PC-3 (cell line): ENCODE data around the gene HTR4. TPM values are rescaled to one million over a fixed set of nuclear protein-coding genes. Genes with fewer than 3 reads are reported as not detected.

Experiments
- ATAC-seq: fragments of 200-7000 bp; cut with Tn5 transposase; 2 replicates; pipeline ENCODE4 v1.9.1; 2020; ENCODE audit warnings: mild to moderate bottlenecking, moderate library complexity
- BruUV-seq: library from RNA; stranded (reverse); fragments of 400-500 nt; replicated peaks from 2 replicates; lab custom pipeline; 2021; lab: Mats Ljungman, UMichigan
- CTCF ChIA-PET: fragments of 300-600 bp; sonication (Branson Sonifier 250); formaldehyde crosslinking; loops from one replicate; lab custom pipeline; 2022; ENCODE audit warnings: antibody characterized with exemption; lab: Charles Lee
- POLR2A ChIA-PET: fragments of 300-600 bp; sonication (Branson Sonifier 250); formaldehyde crosslinking; loops from one replicate; lab custom pipeline; 2022; ENCODE audit warnings: antibody characterized with exemption; ENCODE audit not compliant: unreplicated experiment; lab: Charles Lee
- DNase-seq: peaks from one replicate; pipeline ENCODE4 v3.0.0-alpha.2; 2015
- H2AFZ ChIP-seq: fragments of 300-600 bp; sonication (generic); 2 replicates; pipeline ENCODE4 v1.6.0; 2016; ENCODE audit warnings: antibody characterized with exemption, low read length
- H3F3A ChIP-seq: fragments of 300-600 bp; sonication (generic); one replicate; pipeline ENCODE4 v1.6.0; 2017; ENCODE audit warnings: antibody characterized with exemption, low read length, control low read depth, mild to moderate bottlenecking; ENCODE audit not compliant: unreplicated experiment
- H3K27ac ChIP-seq: fragments of 300-600 bp; sonication (generic); 2 replicates; pipeline ENCODE4 v1.5.1; 2016; ENCODE audit warnings: mild to moderate bottlenecking, low read length
- H3K27me3 ChIP-seq: fragments of 300-600 bp; sonication (generic); 2 replicates; pipeline ENCODE4 v1.6.1; 2016; ENCODE audit warnings: low read length, mixed read lengths
- H3K36me3 ChIP-seq: fragments of 300-600 bp; sonication (generic); 2 replicates; pipeline ENCODE4 v1.6.1; 2016; ENCODE audit warnings: low read depth, mixed run types, low read length, mixed read lengths
- H3K4me1 ChIP-seq: fragments of 300-600 bp; sonication (generic); 2 replicates; pipeline ENCODE4 v1.5.1; 2016; ENCODE audit warnings: low read length; ENCODE audit not compliant: insufficient read depth
- H3K4me2 ChIP-seq: fragments of 300-600 bp; sonication (generic); 2 replicates; pipeline ENCODE4 v1.6.0; 2016; ENCODE audit warnings: low read length
- H3K4me3 ChIP-seq: fragments of 300-600 bp; sonication (generic); 2 replicates; pipeline ENCODE4 v1.5.1; 2016; ENCODE audit warnings: mild to moderate bottlenecking, low read length, mixed read lengths
- H3K79me2 ChIP-seq: fragments of 300-600 bp; sonication (generic); 2 replicates; pipeline ENCODE4 v1.6.1; 2017; ENCODE audit warnings: low read length, mixed read lengths
- H3K9ac ChIP-seq: fragments of 300-600 bp; sonication (generic); 2 replicates; pipeline ENCODE4 v1.6.0; 2016; ENCODE audit warnings: mild to moderate bottlenecking, low read length
- H3K9me2 ChIP-seq: fragments of 300-600 bp; sonication (generic); replicated peaks from 2 replicates; pipeline ENCODE4 v1.6.1; 2016; ENCODE audit warnings: mixed run types, low read length, mixed read lengths
- H3K9me3 ChIP-seq: fragments of 300-600 bp; sonication (generic); 2 replicates; pipeline ENCODE4 v1.6.1; 2016; ENCODE audit warnings: low read length, mixed read lengths
- H4K20me1 ChIP-seq: fragments of 300-600 bp; sonication (generic); 2 replicates; pipeline ENCODE4 v1.6.1; 2016; ENCODE audit warnings: low read length, mixed read lengths
- CTCF ChIP-seq: fragments of 300-600 bp; sonication (generic); conservative IDR thresholded peaks from 2 replicates; pipeline ENCODE4 v1.5.1; 2017; ENCODE audit warnings: antibody characterized with exemption, low read depth, mild to moderate bottlenecking, low read length
- EZH2 ChIP-seq: fragments of 300-600 bp; sonication (generic); IDR thresholded peaks from one replicate; pipeline ENCODE4 v1.6.1; 2017; ENCODE audit warnings: antibody characterized with exemption, mild to moderate bottlenecking, low read length; ENCODE audit not compliant: unreplicated experiment
- EZH2phosphoT487 ChIP-seq: fragments of 300-600 bp; sonication (generic); IDR thresholded peaks from 2 replicates; pipeline ENCODE4 v1.6.1; 2018; ENCODE audit warnings: mild to moderate bottlenecking, antibody characterized with exemption, low read length, borderline replicate concordance
- intact Hi-C: fragments of 100-400 bp; cut with micrococcal nuclease; formaldehyde crosslinking; loops from 2 replicates; pipeline ENCODE4 v1.9.0; 2023
- total RNA-seq: library from RNA; depleted of rRNA; stranded (reverse); fragments of >200 nt; gene quantifications from 2 replicates; pipeline ENCODE4 v1.2.3, GENCODE V29; 2014

HTR4 gene
- total RNA-seq, 1 experiment from 2014 or later: not detected

- no peak for TF ChIP-seq EZH2phosphoT487
- TF ChIP-seq CTCF: peak; percentile 59
- no TSS peak for BruUV-seq
- Histone ChIP-seq H3K9me3 (no peaks in the 10 kb centered on the region), H3K79me2 (no peaks in the 10 kb centered on the region), H3F3A (no peaks in the 10 kb centered on the region), H3K9me2 (0 out of 2 replicates have a peak, but pooled peaks cover 3% of the 10 kb centered on the region), H3K9ac (no peak overlapping the region), H3K4me1 (no peaks in the 10 kb centered on the region), H3K27ac (no peak overlapping the region), H2AFZ (no peak overlapping the region), H4K20me1 (no peaks in the 10 kb centered on the region), H3K4me3 (no peak overlapping the region), H3K27me3 (peaks cover 83% of the 10 kb centered on the region), H3K4me2 (no peak overlapping the region), H3K36me3 (no peaks in the 10 kb centered on the region)
- intact Hi-C loops: loop anchor here (1.0 to 10.0 kb wide), 2 partner anchors 162 to 208 kb away; no protein-coding TSS in a partner anchor
- ATAC-seq: peak; percentile 86
- ChIA-PET POLR2A (no interaction called here), CTCF (no interaction called here)
- peak; percentile 44 for DNase-seq
Observed at GRCh38 chr5:148523139-148523538, 131.2 kb downstream of the HTR4 start.

- H3K4me3 ChIP-seq: no peak overlapping the region
- no peak overlapping the region for H3K9ac ChIP-seq
- TF ChIP-seq EZH2 (no peak), CTCF (no peak), EZH2phosphoT487 (peak; percentile 46; the same call in 1 of the 2 replicates)
- no peak overlapping the region for H3K4me2 ChIP-seq
- no peak overlapping the region for H2AFZ ChIP-seq
- no peaks in the 10 kb centered on the region for H4K20me1 ChIP-seq
- DNase-seq (no peak), ATAC-seq (no peak)
- CTCF ChIA-PET: no interaction called here
- no peaks in the 10 kb centered on the region for H3K36me3 ChIP-seq
- intact Hi-C loops: no loop called here
- 0 out of 2 replicates have a peak, but pooled peaks cover 3% of the 10 kb centered on the region for H3K9me2 ChIP-seq
- no TSS peak for BruUV-seq
- POLR2A ChIA-PET: interaction anchor here (0.6 kb wide), 1 partner anchor 31 kb away, joined by 3 read pairs; no protein-coding TSS in a partner anchor
- no peak overlapping the region for H3K27ac ChIP-seq
- peaks cover 40% of the 10 kb centered on the region for H3K27me3 ChIP-seq
- H3K79me2 ChIP-seq: no peaks in the 10 kb centered on the region
- no peaks in the 10 kb centered on the region for H3K4me1 ChIP-seq
- H3F3A ChIP-seq: no peaks in the 10 kb centered on the region
- H3K9me3 ChIP-seq: peaks cover 4% of the 10 kb centered on the region; the same call in 1 of the 2 replicates
Observed at GRCh38 chr5:148515460-148515859, 138.9 kb downstream of the HTR4 start.

- Histone ChIP-seq H3K9me3 (peaks cover 4% of the 10 kb centered on the region; the same call in 1 of the 2 replicates), H3K27me3 (peaks cover 39% of the 10 kb centered on the region), H3K4me3 (no peak overlapping the region), H3K27ac (no peak overlapping the region), H4K20me1 (no peaks in the 10 kb centered on the region), H3K79me2 (no peaks in the 10 kb centered on the region), H3K9ac (no peak overlapping the region), H3K4me1 (no peaks in the 10 kb centered on the region), H2AFZ (no peak overlapping the region), H3K36me3 (no peaks in the 10 kb centered on the region), H3K9me2 (0 out of 2 replicates have a peak, but pooled peaks cover 2% of the 10 kb centered on the region), H3K4me2 (no peak overlapping the region), H3F3A (no peaks in the 10 kb centered on the region)
- ChIA-PET CTCF (no interaction called here), POLR2A (no interaction called here)
- no peak for TF ChIP-seq CTCF
- no peak for DNase-seq
- intact Hi-C loops: no loop called here
- no peak for ATAC-seq
- BruUV-seq: no TSS peak
Observed at GRCh38 chr5:148514344-148514743, 140.0 kb downstream of the HTR4 start.
